RWPE2 (cell line): ENCODE measurements around the gene P3R3URF.

ENCODE experiments used
- ATAC-seq: fragments of 200-7000 bp; cut with Tn5 transposase; 3 replicates; pipeline ENCODE4 v1.9.1; 2021; ENCODE audit warnings: low read depth
- DNase-seq: peaks from one replicate; pipeline ENCODE4 v3.0.0-alpha.2; 2020; ENCODE audit warnings: low spot score
- H3K27ac ChIP-seq: fragments of 450-650 bp; 2 replicates; pipeline ENCODE4 v1.5.1; 2017; ENCODE audit warnings: mild to moderate bottlenecking; ENCODE audit not compliant: poor library complexity, severe bottlenecking
- H3K27me3 ChIP-seq: fragments of 250-450 bp; sonication (Bioruptor Pico); 2 replicates; pipeline ENCODE4 v1.5.1; 2021; ENCODE audit warnings: mild to moderate bottlenecking, moderate library complexity; ENCODE audit not compliant: insufficient read depth, poor library complexity, severe bottlenecking
- H3K36me3 ChIP-seq: fragments of 250-450 bp; sonication (Bioruptor Pico); 2 replicates; pipeline ENCODE4 v1.5.1; 2020; ENCODE audit warnings: low read depth, mild to moderate bottlenecking, moderate library complexity
- H3K4me1 ChIP-seq: fragments of 250-450 bp; sonication (Bioruptor Pico); 2 replicates; pipeline ENCODE4 v1.5.1; 2021; ENCODE audit warnings: mild to moderate bottlenecking, moderate library complexity; ENCODE audit not compliant: insufficient read depth, poor library complexity, severe bottlenecking
- H3K4me3 ChIP-seq: fragments of 250-450 bp; sonication (Bioruptor Pico); 2 replicates; pipeline ENCODE4 v1.5.1; 2021; ENCODE audit warnings: mild to moderate bottlenecking, moderate library complexity; ENCODE audit not compliant: severe bottlenecking
- H3K9me3 ChIP-seq: fragments of 250-450 bp; sonication (Bioruptor Pico); 2 replicates; pipeline ENCODE4 v1.5.1; 2021; ENCODE audit warnings: mild to moderate bottlenecking, moderate library complexity; ENCODE audit not compliant: severe bottlenecking
- TF ChIP-seq, protein P1 (sequence below): fragments of 450-650 bp; IDR thresholded peaks from one replicate; pipeline ENCODE4 v1.5.1; 2017; ENCODE audit warnings: mild to moderate bottlenecking, moderate library complexity; ENCODE audit not compliant: poor library complexity, severe bottlenecking

Gene P3R3URF

DNA sequence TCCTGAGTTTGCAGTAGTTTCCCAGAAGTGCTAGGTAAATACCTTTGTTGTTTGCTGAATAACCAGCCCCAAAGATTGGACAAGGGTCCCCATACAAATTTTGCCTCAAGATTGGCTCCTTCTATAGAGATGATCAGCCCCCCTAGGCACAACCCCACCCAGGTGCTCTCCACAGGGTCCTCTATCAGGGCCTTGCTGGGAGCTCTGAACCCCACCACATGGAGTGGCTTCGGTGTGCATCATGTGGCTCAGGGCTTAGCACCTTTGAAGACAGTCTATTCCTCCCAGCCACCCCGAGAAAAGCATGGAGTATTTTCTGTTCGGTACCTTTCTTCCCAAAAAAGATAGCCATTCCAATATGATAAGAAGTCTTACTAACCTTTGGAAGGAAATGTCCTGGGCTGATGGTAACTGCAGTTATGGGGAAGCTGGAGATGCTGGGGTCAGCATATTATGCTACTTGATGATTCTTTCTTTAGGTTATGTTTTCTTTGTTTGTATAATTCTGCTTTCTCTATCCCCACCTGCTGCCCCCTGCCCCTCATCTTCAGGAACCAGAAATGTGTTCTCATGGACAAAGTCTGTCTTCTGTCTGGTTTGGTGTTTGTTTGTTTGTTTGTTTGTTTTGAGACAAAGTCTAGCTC, 6.4 kb downstream of the P3R3URF start:
- DNase-seq (no peak), ATAC-seq (no peak)
- peaks cover 12% of the 10 kb centered on the region for H3K4me1 ChIP-seq
- H3K27ac ChIP-seq = no peak overlapping the region
- TF ChIP-seq, protein P1, sequence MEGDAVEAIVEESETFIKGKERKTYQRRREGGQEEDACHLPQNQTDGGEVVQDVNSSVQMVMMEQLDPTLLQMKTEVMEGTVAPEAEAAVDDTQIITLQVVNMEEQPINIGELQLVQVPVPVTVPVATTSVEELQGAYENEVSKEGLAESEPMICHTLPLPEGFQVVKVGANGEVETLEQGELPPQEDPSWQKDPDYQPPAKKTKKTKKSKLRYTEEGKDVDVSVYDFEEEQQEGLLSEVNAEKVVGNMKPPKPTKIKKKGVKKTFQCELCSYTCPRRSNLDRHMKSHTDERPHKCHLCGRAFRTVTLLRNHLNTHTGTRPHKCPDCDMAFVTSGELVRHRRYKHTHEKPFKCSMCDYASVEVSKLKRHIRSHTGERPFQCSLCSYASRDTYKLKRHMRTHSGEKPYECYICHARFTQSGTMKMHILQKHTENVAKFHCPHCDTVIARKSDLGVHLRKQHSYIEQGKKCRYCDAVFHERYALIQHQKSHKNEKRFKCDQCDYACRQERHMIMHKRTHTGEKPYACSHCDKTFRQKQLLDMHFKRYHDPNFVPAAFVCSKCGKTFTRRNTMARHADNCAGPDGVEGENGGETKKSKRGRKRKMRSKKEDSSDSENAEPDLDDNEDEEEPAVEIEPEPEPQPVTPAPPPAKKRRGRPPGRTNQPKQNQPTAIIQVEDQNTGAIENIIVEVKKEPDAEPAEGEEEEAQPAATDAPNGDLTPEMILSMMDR = no peak
- H3K4me3 ChIP-seq = no peak overlapping the region
- H3K36me3 ChIP-seq = no peaks in the 10 kb centered on the region
- no peaks in the 10 kb centered on the region for H3K27me3 ChIP-seq
- no peaks in the 10 kb centered on the region for H3K9me3 ChIP-seq

DNA sequence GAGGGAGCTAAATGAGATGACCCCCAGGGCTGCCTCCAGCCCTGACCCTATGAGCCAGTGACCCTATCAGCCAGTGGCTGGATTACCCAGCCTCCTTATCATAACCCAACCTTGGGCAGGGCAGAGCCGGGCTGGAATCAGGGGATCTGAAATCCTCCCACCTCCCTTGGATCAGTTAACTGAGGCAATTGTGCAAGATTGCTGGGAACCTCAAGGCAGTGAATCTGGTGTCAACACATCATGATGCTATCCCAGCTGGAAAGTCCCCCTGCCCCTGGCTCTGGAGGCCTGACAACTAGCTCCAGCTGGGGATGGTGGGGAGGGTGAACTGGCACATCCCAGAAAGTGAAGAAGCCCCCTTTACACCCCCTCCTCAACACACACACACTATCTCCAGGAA, 7.8 kb downstream of the P3R3URF start:
- Histone ChIP-seq H3K27ac (no peak overlapping the region), H3K36me3 (no peaks in the 10 kb centered on the region), H3K27me3 (no peaks in the 10 kb centered on the region), H3K4me3 (no peak overlapping the region), H3K4me1 (peaks cover 12% of the 10 kb centered on the region), H3K9me3 (no peaks in the 10 kb centered on the region)
- DNase-seq (no peak), ATAC-seq (no peak)
- TF ChIP-seq, protein P1 = no peak

DNA sequence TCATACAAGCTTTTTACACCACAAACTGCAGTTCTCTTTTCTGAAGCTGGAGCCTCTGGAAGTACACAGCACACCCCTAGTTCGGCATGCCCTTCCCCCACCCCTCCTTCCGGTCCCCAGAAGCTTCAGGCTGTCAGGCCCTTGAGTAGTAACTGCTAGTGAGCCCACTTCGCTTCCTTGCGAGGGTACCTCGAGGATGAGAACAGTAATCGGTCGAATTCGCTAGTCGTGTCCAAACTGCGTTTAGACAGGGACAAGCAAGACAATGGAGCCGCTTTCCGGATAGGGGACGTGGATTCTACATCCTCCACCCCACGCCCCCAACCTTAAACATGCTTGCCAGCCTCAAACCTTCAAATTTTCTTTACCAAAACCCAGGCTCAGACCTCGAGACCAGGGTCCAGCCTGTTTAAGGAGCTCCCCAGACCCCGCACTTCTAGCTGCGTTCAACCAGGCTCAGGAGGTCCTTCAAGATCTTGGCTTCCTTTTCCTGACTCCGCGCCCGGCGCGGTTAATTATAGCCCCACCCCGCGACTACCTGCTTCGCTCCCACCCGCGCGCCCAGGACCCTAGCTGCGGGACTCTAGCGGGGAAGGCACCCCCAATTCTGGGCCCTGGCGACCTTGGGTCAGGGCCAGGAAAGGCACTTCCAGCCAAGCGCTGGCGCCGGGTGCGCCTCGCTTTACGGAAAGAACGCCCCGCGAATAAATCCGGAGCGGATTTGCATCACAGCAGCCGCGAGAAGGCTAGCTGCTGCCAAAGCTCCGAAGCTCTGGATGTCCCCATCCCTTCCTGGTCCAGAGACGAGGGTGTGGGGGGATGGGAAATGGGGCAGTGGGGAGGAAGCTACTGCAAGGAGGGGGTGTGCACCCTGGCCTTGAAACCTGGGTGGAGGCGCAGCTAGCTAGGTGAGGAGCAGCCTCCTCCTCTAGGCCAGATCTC, 9.5 kb downstream of the P3R3URF start:
- Histone ChIP-seq H3K27ac (no peak overlapping the region), H3K27me3 (no peaks in the 10 kb centered on the region), H3K36me3 (no peaks in the 10 kb centered on the region), H3K4me1 (peaks cover 11% of the 10 kb centered on the region), H3K4me3 (no peak overlapping the region), H3K9me3 (no peaks in the 10 kb centered on the region)
- no peak for ATAC-seq
- TF ChIP-seq, protein P1 = no peak
- no peak for DNase-seq

DNA sequence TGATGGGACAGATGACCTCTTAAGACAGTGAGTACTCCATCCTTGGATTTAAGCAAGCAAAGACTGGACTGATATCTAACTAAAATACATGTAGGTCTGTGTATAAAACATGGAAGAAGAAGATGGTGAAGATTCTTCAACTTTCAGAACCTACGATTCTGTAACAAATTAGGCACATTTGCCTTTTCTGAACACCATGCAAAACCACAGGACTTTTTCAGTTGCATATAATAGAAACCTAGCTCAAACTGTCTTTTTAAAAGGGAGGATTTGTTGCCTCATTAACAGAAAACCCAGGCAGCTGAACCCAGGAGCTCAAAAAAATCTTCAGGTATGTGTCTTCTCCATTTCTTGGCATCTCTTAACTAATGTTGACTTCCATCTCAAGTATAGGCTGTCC, 16.1 kb downstream of the P3R3URF start:
- ATAC-seq (no peak), DNase-seq (no peak)
- Histone ChIP-seq H3K4me1 (no peaks in the 10 kb centered on the region), H3K9me3 (no peaks in the 10 kb centered on the region), H3K27me3 (no peaks in the 10 kb centered on the region), H3K36me3 (no peaks in the 10 kb centered on the region), H3K4me3 (no peak overlapping the region), H3K27ac (no peak overlapping the region)
- TF ChIP-seq, protein P1 = no peak

DNA sequence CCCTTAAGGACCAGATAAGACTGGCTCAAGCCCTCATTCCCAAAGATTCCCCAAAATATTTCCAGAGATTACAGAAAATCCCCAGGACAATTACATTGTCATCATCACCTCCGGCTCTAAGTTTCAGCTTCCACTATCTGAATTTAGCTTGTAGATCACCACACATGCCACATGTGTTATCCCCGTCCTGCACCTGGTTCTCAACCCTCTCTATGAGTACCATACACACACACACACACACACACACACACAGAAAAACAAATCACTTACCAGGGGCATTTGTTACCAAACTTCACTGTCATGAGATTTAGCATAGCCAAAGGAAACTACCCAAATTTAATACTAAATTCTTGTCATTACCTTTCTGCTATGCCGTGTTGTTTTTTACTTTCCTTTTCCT, 16.8 kb downstream of the P3R3URF start:
- ATAC-seq = no peak
- Histone ChIP-seq H3K27me3 (no peaks in the 10 kb centered on the region), H3K36me3 (no peaks in the 10 kb centered on the region)

More for the DNA sequence above, 16.8 kb downstream of the P3R3URF start:
- H3K27ac ChIP-seq = no peak overlapping the region
- H3K9me3 ChIP-seq = no peaks in the 10 kb centered on the region
- no peak overlapping the region for H3K4me3 ChIP-seq
- TF ChIP-seq, protein P1 = no peak
- no peak for DNase-seq
- no peaks in the 10 kb centered on the region for H3K4me1 ChIP-seq
